G401 (cell line): ENCODE data around the gene CHMP6. TPM values are rescaled to one million over a fixed set of nuclear protein-coding genes. Genes with fewer than 3 reads are reported as not detected.

Experiments
- DNase-seq: peaks from one replicate; pipeline ENCODE4 v3.0.0-alpha.2; 2015; ENCODE audit warnings: low spot score
- in situ Hi-C: cut with HindIII; loops from 2 replicates; pipeline ENCODE4 v1.10.0; 2016; ENCODE audit warnings: low sequenced_read_pairs, mixed read lengths
- total RNA-seq: library from RNA; depleted of rRNA; stranded (reverse); fragments of >200 nt; shearing (Covaris generic); gene quantifications from 2 replicates; pipeline ENCODE4 v1.2.3, GENCODE V29; 2014; rRNA removed

The CHMP6 gene
- 51.8 and 65.5 TPM in 2 replicates for total RNA-seq

GRCh38 chr17:80991645-80992076 lies at the start of gene CHMP6:
TSS of gene CHMP6 (plus strand) at chr17:80991841. CDS start at chr17:80991919, 78 bp downstream.
- DNase-seq, result peak; percentile 61
- in situ Hi-C loops, result no loop called here

- DNase-seq, result peak; percentile 84
- in situ Hi-C loops, result no loop called here
These were observed 49.0 kb upstream of the CHMP6 start for GRCh38 chr17:80942423-80943345.

GRCh38 chr17:80943346-80944145 lies 48.1 kb upstream of the CHMP6 start:
- DNase-seq, result no peak
- in situ Hi-C loops, result no loop called here

GRCh38 chr17:80944326-80944725 lies 47.3 kb upstream of the CHMP6 start:
- in situ Hi-C loops, result no loop called here
- no peak for DNase-seq

GRCh38 chr17:80945736-80946135 lies 45.9 kb upstream of the CHMP6 start:
- in situ Hi-C loops, result no loop called here
- DNase-seq, result no peak

- in situ Hi-C loops, result no loop called here
- DNase-seq, result no peak
These were observed 45.2 kb upstream of the CHMP6 start for GRCh38 chr17:80946449-80946848.

GRCh38 chr17:80947200-80947940 lies 44.3 kb upstream of the CHMP6 start:
- no peak for DNase-seq
- in situ Hi-C loops, result no loop called here

GRCh38 chr17:80948019-80948975 lies 43.3 kb upstream of the CHMP6 start:
- no peak for DNase-seq

GRCh38 chr17:80948976-80949450 lies 42.6 kb upstream of the CHMP6 start:
- in situ Hi-C loops, result no loop called here
- DNase-seq, result no peak

More at GRCh38 chr17:80948019-80948975, 43.3 kb upstream of the CHMP6 start:
- in situ Hi-C loops, result no loop called here

GRCh38 chr17:80949451-80950421 lies 41.9 kb upstream of the CHMP6 start:
- in situ Hi-C loops, result no loop called here
- DNase-seq, result no peak

- DNase-seq, result no peak
- in situ Hi-C loops, result no loop called here
These were observed 41.0 kb upstream of the CHMP6 start for GRCh38 chr17:80950466-80951120.

GRCh38 chr17:80951121-80952090 lies 40.2 kb upstream of the CHMP6 start:
- in situ Hi-C loops, result no loop called here
- no peak for DNase-seq

GRCh38 chr17:80952291-80952690 lies 39.4 kb upstream of the CHMP6 start:
- no peak for DNase-seq
- in situ Hi-C loops, result no loop called here

GRCh38 chr17:80953471-80954315 lies 37.9 kb upstream of the CHMP6 start:
- no peak for DNase-seq
- in situ Hi-C loops, result no loop called here

- in situ Hi-C loops, result no loop called here
- DNase-seq, result no peak
These were observed 36.6 kb upstream of the CHMP6 start for GRCh38 chr17:80955078-80955477.
